ENCODE measurements around the gene C14orf119. TPM values are rescaled to one million over a fixed set of nuclear protein-coding genes. Genes with fewer than 3 reads are reported as not detected.

C14orf119 gene
- total RNA-seq, 1 experiment from 2014 or later, result 39.6 TPM

DNA sequence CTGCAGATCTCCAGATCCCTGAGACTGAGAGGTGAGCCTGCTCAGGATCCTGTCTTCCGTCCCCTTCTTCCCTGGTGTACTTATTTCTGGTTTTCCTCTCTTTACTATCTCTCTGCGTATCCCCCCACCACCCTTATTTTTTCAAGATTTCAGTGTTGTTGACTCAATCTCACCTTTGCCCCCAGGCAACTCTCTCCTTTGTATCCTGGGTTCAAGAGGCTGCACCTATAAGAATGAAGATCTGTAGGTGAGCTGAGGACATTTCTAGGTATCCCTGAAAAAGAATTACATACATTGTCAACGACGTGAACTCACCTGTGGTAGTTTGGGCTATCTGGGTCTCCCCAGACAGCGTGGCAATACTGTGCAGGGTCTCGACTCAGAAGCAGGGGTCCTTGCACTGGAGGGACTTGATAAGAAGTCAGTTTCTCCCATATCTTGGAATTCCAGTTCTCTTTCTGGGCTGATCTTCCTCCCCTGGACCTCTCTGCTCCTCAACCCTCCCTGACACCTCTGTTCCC is 8.8 kb downstream of the C14orf119 start:
- ChIA-PET POLR2A (no interaction called here), CTCF (interaction anchor here (1.0 kb wide), 1 partner anchor 118 kb away, joined by 3 read pairs; no protein-coding TSS in a partner anchor)
- no peak for ATAC-seq
- no peaks in the 10 kb centered on the region for H3K27me3 ChIP-seq (ENCODE audit: control insufficient read depth, insufficient read depth, low read length)
- H3K27ac ChIP-seq (ENCODE audit: low read length), result no peak overlapping the region
- no peak overlapping the region for H3K4me3 ChIP-seq (ENCODE audit: low read depth in 2 of 2, low read length in 2 of 2)
- no peaks in the 10 kb centered on the region for H3K9me3 ChIP-seq (ENCODE audit: control insufficient read depth, insufficient read depth, low read depth, low read length)
- TF ChIP-seq SIN3A (IDR thresholded peaks at IDR 0.05; ENCODE audit: borderline replicate concordance, insufficient read depth, low read depth, low read length) (no peak), POLR2AphosphoS5 (IDR thresholded peaks at IDR 0.05; ENCODE audit: low read depth, low read length) (no peak), TCF7L2 (IDR thresholded peaks at IDR 0.05; ENCODE audit: low read depth, low read length) (no peak)
- TF ChIP-seq, protein P1, sequence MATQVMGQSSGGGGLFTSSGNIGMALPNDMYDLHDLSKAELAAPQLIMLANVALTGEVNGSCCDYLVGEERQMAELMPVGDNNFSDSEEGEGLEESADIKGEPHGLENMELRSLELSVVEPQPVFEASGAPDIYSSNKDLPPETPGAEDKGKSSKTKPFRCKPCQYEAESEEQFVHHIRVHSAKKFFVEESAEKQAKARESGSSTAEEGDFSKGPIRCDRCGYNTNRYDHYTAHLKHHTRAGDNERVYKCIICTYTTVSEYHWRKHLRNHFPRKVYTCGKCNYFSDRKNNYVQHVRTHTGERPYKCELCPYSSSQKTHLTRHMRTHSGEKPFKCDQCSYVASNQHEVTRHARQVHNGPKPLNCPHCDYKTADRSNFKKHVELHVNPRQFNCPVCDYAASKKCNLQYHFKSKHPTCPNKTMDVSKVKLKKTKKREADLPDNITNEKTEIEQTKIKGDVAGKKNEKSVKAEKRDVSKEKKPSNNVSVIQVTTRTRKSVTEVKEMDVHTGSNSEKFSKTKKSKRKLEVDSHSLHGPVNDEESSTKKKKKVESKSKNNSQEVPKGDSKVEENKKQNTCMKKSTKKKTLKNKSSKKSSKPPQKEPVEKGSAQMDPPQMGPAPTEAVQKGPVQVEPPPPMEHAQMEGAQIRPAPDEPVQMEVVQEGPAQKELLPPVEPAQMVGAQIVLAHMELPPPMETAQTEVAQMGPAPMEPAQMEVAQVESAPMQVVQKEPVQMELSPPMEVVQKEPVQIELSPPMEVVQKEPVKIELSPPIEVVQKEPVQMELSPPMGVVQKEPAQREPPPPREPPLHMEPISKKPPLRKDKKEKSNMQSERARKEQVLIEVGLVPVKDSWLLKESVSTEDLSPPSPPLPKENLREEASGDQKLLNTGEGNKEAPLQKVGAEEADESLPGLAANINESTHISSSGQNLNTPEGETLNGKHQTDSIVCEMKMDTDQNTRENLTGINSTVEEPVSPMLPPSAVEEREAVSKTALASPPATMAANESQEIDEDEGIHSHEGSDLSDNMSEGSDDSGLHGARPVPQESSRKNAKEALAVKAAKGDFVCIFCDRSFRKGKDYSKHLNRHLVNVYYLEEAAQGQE (IDR thresholded peaks at IDR 0.05; ENCODE audit: insufficient read depth in 1 of 2, low read depth in 2 of 2, low read length in 1 of 2), result no peak
- DNase-seq (ENCODE audit: low read depth, low spot score), result no peak
- H3K36me3 ChIP-seq (ENCODE audit: control insufficient read depth, insufficient read depth, low read length), result no peaks in the 10 kb centered on the region
- no peaks in the 10 kb centered on the region for H3K4me1 ChIP-seq (ENCODE audit: control insufficient read depth, insufficient read depth, low read length)
- BruUV-seq (replicated peaks), result no TSS peak
- in situ Hi-C loops (cut with HindIII; ENCODE audit: low pct_unique_long_range_greater_than_20kb, low sequenced_read_pairs), result no loop called here
- intact Hi-C loops (cut with micrococcal nuclease; ENCODE audit: unreplicated experiment), result no loop called here

DNA sequence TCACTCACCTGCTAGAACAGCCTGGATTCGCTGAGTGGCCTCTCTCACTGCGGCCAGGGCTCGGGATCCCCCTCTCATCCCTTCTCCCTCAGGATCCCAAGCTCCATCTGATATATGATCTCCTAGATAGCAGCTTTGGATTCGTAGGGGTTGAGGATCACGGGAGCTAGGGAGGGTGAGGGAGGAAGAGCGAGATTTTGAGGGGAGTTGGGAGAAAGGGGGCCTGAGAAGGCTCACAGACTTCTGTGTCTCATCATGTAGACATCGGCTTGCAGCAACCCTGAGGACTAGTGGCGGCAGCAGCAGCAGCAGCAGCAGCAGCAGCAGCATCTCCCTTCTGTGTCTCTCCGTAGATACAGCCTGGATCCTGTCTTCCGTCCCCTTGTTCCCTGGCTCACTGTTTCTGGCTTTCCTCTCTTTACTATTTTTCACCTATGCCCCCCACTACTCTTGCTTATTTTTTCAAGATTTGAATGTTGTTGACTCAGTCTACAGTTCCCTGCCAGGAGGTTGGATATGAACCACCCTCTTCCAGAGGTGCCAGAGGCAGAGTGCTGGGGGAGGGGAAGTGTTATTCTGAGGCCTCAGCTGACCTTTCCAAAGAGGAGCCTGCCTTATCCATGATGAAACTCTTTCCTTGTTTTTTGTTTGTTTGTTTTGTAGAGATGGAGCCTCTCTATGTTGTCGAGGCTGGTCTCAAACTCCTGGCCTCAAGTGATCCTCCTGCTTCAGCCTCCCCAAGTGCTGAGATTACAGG is 9.5 kb downstream of the C14orf119 start, which contains the start of gene CIROP:
Gene CIROP, minus strand, starts transcription at position 399 of the 757 bp plus-strand sequence. Its CDS starts 69 bp downstream, at position 330.
- H3K9me3 ChIP-seq (ENCODE audit: control insufficient read depth, insufficient read depth, low read depth, low read length), result no peaks in the 10 kb centered on the region
- ATAC-seq (no peak), DNase-seq (ENCODE audit: low read depth, low spot score) (no peak)
- intact Hi-C loops (cut with micrococcal nuclease; ENCODE audit: unreplicated experiment) (no loop called here), in situ Hi-C loops (cut with HindIII; ENCODE audit: low pct_unique_long_range_greater_than_20kb, low sequenced_read_pairs) (no loop called here)
- BruUV-seq (replicated peaks), result no TSS peak
- ChIA-PET POLR2A (no interaction called here), CTCF (interaction anchor here (1.0 kb wide), 1 partner anchor 118 kb away, joined by 3 read pairs; no protein-coding TSS in a partner anchor)
- H3K27ac ChIP-seq (ENCODE audit: low read length), result no peak within 1 kb of the TSS
- H3K4me3 ChIP-seq (ENCODE audit: low read depth in 2 of 2, low read length in 2 of 2), result no peak within 1 kb of the TSS
- H3K4me1 ChIP-seq (ENCODE audit: control insufficient read depth, insufficient read depth, low read length), result no peaks in the 10 kb centered on the region
- H3K36me3 ChIP-seq (ENCODE audit: control insufficient read depth, insufficient read depth, low read length), result no peaks in the 10 kb centered on the region
- TF ChIP-seq SIN3A (IDR thresholded peaks at IDR 0.05; ENCODE audit: borderline replicate concordance, insufficient read depth, low read depth, low read length) (no peak), POLR2AphosphoS5 (IDR thresholded peaks at IDR 0.05; ENCODE audit: low read depth, low read length) (no peak), TCF7L2 (IDR thresholded peaks at IDR 0.05; ENCODE audit: low read depth, low read length) (no peak)
- TF ChIP-seq, protein P2, sequence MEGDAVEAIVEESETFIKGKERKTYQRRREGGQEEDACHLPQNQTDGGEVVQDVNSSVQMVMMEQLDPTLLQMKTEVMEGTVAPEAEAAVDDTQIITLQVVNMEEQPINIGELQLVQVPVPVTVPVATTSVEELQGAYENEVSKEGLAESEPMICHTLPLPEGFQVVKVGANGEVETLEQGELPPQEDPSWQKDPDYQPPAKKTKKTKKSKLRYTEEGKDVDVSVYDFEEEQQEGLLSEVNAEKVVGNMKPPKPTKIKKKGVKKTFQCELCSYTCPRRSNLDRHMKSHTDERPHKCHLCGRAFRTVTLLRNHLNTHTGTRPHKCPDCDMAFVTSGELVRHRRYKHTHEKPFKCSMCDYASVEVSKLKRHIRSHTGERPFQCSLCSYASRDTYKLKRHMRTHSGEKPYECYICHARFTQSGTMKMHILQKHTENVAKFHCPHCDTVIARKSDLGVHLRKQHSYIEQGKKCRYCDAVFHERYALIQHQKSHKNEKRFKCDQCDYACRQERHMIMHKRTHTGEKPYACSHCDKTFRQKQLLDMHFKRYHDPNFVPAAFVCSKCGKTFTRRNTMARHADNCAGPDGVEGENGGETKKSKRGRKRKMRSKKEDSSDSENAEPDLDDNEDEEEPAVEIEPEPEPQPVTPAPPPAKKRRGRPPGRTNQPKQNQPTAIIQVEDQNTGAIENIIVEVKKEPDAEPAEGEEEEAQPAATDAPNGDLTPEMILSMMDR (IDR thresholded peaks at IDR 0.05), result no peak
- TF ChIP-seq, protein P1 (IDR thresholded peaks at IDR 0.05; ENCODE audit: insufficient read depth in 1 of 2, low read depth in 2 of 2, low read length in 1 of 2), result no peak
- H3K27me3 ChIP-seq (ENCODE audit: control insufficient read depth, insufficient read depth, low read length), result no peaks in the 10 kb centered on the region; the same call in 1 of the 2 replicates

Data from Panc1 (cell line).